H1 (cell line): ENCODE data around the gene RRM2. TPM values are rescaled to one million over a fixed set of nuclear protein-coding genes. Genes with fewer than 3 reads are reported as not detected.

Experiments
- HDAC6 ChIP-seq: IDR thresholded peaks from one replicate; pipeline ENCODE4 v1.7.1; 2012; ENCODE audit warnings: low read depth, mild to moderate bottlenecking, inconsistent platforms, low read length, moderate library complexity
- JUND ChIP-seq: IDR thresholded peaks from 2 replicates; pipeline ENCODE4 v1.6.1; 2011; ENCODE audit warnings: mild to moderate bottlenecking, improper control_type of control experiment, low read length
- RAD21 ChIP-seq, 2 experiments: IDR thresholded peaks in 1 of 2; conservative IDR thresholded peaks in 1 of 2; 2 replicates each; pipeline ENCODE4 v1.6.1; 2011; ENCODE audit warnings: low read depth in 2 of 2, low read length in 2 of 2, improper control_type of control experiment in 1 of 2, inconsistent platforms in 1 of 2, mild to moderate bottlenecking in 1 of 2, moderate library complexity in 1 of 2
- TBP ChIP-seq: IDR thresholded peaks from 2 replicates; pipeline ENCODE4 v1.6.1; 2011; ENCODE audit warnings: low read depth, low read length, improper control_type of control experiment
- polyA plus RNA-seq, 7 experiments: library from polyadenylated mRNA; depleted of rRNA in 3 of 7; stranded (reverse) in 5 of 7; unstranded in 2 of 7; fragments of >200 nt in 5 of 7; fragments of 200-250 nt in 2 of 7; gene quantifications; 1 replicate in 5 of 7; 2 replicates in 1 of 7; 4 replicates in 1 of 7; pipeline versions ENCODE4 v1.2.1 to v1.2.3, GENCODE V29; 2011 to 2013; ENCODE audit warnings: missing spikeins in 2 of 7, mixed read lengths in 2 of 7
- total RNA-seq: library from RNA; stranded (reverse); fragmentation: NEBNext Ultra II Directional; extraction: Animal tissue kit (Norgen Biotek cat#: 25700); gene quantifications from 2 replicates; pipeline ENCODE4 v1.2.1, GENCODE V29; 2021
- TF ChIP-seq, protein P1 (sequence below): fragments of 300-600 bp; sonication (generic); IDR thresholded peaks from 2 replicates; pipeline ENCODE4 v1.7.1; 2012; ENCODE audit warnings: low read length, moderate library complexity, mild to moderate bottlenecking, inconsistent platforms; ENCODE audit not compliant: insufficient replicate concordance
- TF ChIP-seq, protein P2 (sequence below): IDR thresholded peaks from 2 replicates; pipeline ENCODE4 v1.6.1; 2012; ENCODE audit warnings: low read length, inconsistent platforms

Gene RRM2
- total and polyA plus RNA-seq, 2 of the 8 experiments (the other 6 are each of a cell fraction or from before 2014, with no cell fraction given) = 37.7 to 215 TPM

DNA sequence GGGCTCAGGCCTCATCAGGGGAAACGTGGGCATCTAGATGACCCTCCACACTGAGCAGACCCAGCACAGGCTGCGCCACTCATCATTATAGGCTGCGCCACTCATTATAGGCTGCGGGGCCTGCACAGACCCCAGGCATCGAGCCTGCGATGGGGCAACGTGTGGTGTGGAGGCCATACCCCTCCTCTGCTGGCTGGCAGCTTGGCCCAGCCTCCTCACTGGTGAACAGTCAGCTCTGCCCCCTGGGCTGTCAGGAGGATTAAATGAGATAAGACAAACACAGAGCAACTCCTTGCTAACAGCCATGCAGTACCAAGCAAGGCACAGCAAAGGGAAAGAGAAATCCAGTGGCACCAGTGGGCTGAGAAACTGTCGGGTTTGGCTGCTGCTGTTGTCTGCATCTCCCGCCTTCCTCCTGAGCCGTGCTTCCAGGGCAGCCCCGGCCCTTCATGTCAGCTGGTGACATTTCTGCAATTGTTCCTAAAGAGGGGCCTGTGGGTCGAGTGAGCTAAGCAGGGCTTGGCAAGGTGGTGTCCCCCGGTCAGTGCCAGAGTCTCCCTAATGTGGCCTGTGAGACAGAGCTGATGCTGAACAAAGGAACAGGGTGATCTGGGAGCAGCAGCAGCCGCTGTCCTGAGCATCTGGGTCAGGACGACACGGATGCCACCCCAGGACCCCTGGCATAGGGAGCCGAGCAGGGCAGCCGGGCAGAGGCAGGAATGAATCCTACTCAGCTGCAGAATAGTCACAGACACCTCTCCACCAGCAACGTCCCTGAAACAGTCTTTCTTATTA lies 48.7 kb downstream of the RRM2 start (continued):
- TF ChIP-seq RAD21 (IDR thresholded peaks at IDR 0.05 in 1 of 2, conservative IDR thresholded peaks at IDR 0.05 in 1 of 2; ENCODE audit: low read depth in 2 of 2, low read length in 2 of 2) = no peak
- TF ChIP-seq, protein P1, sequence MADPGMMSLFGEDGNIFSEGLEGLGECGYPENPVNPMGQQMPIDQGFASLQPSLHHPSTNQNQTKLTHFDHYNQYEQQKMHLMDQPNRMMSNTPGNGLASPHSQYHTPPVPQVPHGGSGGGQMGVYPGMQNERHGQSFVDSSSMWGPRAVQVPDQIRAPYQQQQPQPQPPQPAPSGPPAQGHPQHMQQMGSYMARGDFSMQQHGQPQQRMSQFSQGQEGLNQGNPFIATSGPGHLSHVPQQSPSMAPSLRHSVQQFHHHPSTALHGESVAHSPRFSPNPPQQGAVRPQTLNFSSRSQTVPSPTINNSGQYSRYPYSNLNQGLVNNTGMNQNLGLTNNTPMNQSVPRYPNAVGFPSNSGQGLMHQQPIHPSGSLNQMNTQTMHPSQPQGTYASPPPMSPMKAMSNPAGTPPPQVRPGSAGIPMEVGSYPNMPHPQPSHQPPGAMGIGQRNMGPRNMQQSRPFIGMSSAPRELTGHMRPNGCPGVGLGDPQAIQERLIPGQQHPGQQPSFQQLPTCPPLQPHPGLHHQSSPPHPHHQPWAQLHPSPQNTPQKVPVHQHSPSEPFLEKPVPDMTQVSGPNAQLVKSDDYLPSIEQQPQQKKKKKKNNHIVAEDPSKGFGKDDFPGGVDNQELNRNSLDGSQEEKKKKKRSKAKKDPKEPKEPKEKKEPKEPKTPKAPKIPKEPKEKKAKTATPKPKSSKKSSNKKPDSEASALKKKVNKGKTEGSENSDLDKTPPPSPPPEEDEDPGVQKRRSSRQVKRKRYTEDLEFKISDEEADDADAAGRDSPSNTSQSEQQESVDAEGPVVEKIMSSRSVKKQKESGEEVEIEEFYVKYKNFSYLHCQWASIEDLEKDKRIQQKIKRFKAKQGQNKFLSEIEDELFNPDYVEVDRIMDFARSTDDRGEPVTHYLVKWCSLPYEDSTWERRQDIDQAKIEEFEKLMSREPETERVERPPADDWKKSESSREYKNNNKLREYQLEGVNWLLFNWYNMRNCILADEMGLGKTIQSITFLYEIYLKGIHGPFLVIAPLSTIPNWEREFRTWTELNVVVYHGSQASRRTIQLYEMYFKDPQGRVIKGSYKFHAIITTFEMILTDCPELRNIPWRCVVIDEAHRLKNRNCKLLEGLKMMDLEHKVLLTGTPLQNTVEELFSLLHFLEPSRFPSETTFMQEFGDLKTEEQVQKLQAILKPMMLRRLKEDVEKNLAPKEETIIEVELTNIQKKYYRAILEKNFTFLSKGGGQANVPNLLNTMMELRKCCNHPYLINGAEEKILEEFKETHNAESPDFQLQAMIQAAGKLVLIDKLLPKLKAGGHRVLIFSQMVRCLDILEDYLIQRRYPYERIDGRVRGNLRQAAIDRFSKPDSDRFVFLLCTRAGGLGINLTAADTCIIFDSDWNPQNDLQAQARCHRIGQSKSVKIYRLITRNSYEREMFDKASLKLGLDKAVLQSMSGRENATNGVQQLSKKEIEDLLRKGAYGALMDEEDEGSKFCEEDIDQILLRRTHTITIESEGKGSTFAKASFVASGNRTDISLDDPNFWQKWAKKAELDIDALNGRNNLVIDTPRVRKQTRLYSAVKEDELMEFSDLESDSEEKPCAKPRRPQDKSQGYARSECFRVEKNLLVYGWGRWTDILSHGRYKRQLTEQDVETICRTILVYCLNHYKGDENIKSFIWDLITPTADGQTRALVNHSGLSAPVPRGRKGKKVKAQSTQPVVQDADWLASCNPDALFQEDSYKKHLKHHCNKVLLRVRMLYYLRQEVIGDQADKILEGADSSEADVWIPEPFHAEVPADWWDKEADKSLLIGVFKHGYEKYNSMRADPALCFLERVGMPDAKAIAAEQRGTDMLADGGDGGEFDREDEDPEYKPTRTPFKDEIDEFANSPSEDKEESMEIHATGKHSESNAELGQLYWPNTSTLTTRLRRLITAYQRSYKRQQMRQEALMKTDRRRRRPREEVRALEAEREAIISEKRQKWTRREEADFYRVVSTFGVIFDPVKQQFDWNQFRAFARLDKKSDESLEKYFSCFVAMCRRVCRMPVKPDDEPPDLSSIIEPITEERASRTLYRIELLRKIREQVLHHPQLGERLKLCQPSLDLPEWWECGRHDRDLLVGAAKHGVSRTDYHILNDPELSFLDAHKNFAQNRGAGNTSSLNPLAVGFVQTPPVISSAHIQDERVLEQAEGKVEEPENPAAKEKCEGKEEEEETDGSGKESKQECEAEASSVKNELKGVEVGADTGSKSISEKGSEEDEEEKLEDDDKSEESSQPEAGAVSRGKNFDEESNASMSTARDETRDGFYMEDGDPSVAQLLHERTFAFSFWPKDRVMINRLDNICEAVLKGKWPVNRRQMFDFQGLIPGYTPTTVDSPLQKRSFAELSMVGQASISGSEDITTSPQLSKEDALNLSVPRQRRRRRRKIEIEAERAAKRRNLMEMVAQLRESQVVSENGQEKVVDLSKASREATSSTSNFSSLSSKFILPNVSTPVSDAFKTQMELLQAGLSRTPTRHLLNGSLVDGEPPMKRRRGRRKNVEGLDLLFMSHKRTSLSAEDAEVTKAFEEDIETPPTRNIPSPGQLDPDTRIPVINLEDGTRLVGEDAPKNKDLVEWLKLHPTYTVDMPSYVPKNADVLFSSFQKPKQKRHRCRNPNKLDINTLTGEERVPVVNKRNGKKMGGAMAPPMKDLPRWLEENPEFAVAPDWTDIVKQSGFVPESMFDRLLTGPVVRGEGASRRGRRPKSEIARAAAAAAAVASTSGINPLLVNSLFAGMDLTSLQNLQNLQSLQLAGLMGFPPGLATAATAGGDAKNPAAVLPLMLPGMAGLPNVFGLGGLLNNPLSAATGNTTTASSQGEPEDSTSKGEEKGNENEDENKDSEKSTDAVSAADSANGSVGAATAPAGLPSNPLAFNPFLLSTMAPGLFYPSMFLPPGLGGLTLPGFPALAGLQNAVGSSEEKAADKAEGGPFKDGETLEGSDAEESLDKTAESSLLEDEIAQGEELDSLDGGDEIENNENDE = no peak
- TF ChIP-seq, protein P2, sequence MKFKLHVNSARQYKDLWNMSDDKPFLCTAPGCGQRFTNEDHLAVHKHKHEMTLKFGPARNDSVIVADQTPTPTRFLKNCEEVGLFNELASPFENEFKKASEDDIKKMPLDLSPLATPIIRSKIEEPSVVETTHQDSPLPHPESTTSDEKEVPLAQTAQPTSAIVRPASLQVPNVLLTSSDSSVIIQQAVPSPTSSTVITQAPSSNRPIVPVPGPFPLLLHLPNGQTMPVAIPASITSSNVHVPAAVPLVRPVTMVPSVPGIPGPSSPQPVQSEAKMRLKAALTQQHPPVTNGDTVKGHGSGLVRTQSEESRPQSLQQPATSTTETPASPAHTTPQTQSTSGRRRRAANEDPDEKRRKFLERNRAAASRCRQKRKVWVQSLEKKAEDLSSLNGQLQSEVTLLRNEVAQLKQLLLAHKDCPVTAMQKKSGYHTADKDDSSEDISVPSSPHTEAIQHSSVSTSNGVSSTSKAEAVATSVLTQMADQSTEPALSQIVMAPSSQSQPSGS = no peak
- no peak for TF ChIP-seq JUND
- TF ChIP-seq TBP = no peak
- no peak for TF ChIP-seq HDAC6
